NT2/D1 (cell line): Measurements from ENCODE around the gene ERGIC1.

Experiments used
- SUZ12 ChIP-seq: IDR thresholded peaks from 2 replicates; pipeline ENCODE4 v1.6.1; 2011; ENCODE audit not compliant: insufficient read length, insufficient read depth; ENCODE audit errors: extremely low read depth
- YY1 ChIP-seq: IDR thresholded peaks from 2 replicates; pipeline ENCODE4 v1.6.1; 2011; ENCODE audit not compliant: insufficient read length, insufficient read depth
- ZNF274 ChIP-seq: IDR thresholded peaks from 2 replicates; pipeline ENCODE4 v1.6.1; 2011; ENCODE audit warnings: mild to moderate bottlenecking, low read depth, low read length

GRCh38 chr5:172843825-172844576 is 9.9 kb downstream of the ERGIC1 start:
- TF ChIP-seq ZNF274: no peak
- no peak for TF ChIP-seq YY1
- no peak for TF ChIP-seq SUZ12
